Esophagus muscularis mucosa (tissue), 4 donors: ENCODE measurements around the gene KCNE5. TPM values are rescaled to one million over a fixed set of nuclear protein-coding genes. Genes with fewer than 3 reads are reported as not detected.
A peak's percentile ranks its signal among the peaks of the same experiment; 100 is the strongest.
"Not testable (repeated sequence)": the region's sequence is repeated elsewhere in the genome, so short reads cannot be mapped to it uniquely, and the experiment has no call there.

Source experiments
- DNase-seq: peaks from one replicate; pipeline ENCODE4 v3.0.0-alpha.2; 2017; ENCODE audit errors: extremely low spot score
- H3K27ac ChIP-seq, 4 donors: fragments of 200-600 bp; sonication (generic); replicated peaks in 1 of 4; 1 replicate in 3 of 4; 2 replicates in 1 of 4; pipeline ENCODE4 v1.5.1; 2016 to 2019; ENCODE audit warnings: mild to moderate bottlenecking in 1 of 4
- H3K27me3 ChIP-seq, 4 donors: fragments of 200-600 bp; sonication (generic); one replicate each; pipeline versions ENCODE4 v1.5.1 to v1.6.0; 2016 to 2019
- H3K36me3 ChIP-seq, 4 donors: fragments of 200-600 bp; sonication (generic); one replicate each; pipeline ENCODE4 v1.5.1; 2016 to 2019
- H3K4me1 ChIP-seq, 4 donors: fragments of 200-600 bp; sonication (generic); one replicate each; pipeline ENCODE4 v1.5.1; 2016 to 2019
- H3K4me3 ChIP-seq, 4 donors: fragments of 200-600 bp; sonication (generic); 1 replicate in 2 of 4; 2 replicates in 2 of 4; pipeline ENCODE4 v1.5.1; 2016 to 2019; ENCODE audit warnings: mild to moderate bottlenecking in 4 of 4, moderate library complexity in 1 of 4
- H3K9me3 ChIP-seq, 4 donors: fragments of 200-600 bp; sonication (generic); 1 replicate in 3 of 4; 2 replicates in 1 of 4; pipeline ENCODE4 v1.5.1; 2016 to 2019
- CTCF ChIP-seq, 3 experiments: fragments of 200-600 bp in 2 of 3; fragments of 450-650 bp in 1 of 3; sonication (generic) in 2 of 3; IDR thresholded peaks; one replicate each; pipeline ENCODE4 v1.5.1; 2017 to 2019; ENCODE audit warnings: antibody characterized with exemption in 3 of 3, mild to moderate bottlenecking in 2 of 3, moderate library complexity in 1 of 3
- EP300 ChIP-seq: sonication (generic); formaldehyde crosslinking; IDR thresholded peaks from one replicate; pipeline ENCODE4 v1.6.1; 2017; ENCODE audit warnings: antibody characterized with exemption
- POLR2A ChIP-seq: fragments of 450-650 bp; IDR thresholded peaks from one replicate; pipeline ENCODE4 v1.6.1; 2017; ENCODE audit warnings: antibody characterized with exemption, moderate library complexity, mild to moderate bottlenecking, low read depth
- POLR2AphosphoS5 ChIP-seq, 2 donors: sonication (generic); formaldehyde crosslinking; IDR thresholded peaks; one replicate each; pipeline ENCODE4 v1.6.1; 2017; ENCODE audit warnings: antibody characterized with exemption in 2 of 2
- WGBS: methylation state at CpG from one replicate; pipeline ENCODE4 v1.1.5; 2018; 5-methylcytosine and 5-hydroxymethylcytosine counted together
- intact Hi-C: fragments of 100-400 bp; cut with DNase I; formaldehyde crosslinking; loops from one replicate; pipeline ENCODE4 v1.15.1; 2023
- total RNA-seq, 4 donors: library from RNA; depleted of rRNA; stranded (reverse); fragments of >200 nt; gene quantifications; one replicate each; pipeline versions ENCODE4 v1.1.0 to v1.2.1, GENCODE V29; 2016

The KCNE5 gene
- total RNA-seq, 4 donors from 2014 or later: not detected

DNA sequence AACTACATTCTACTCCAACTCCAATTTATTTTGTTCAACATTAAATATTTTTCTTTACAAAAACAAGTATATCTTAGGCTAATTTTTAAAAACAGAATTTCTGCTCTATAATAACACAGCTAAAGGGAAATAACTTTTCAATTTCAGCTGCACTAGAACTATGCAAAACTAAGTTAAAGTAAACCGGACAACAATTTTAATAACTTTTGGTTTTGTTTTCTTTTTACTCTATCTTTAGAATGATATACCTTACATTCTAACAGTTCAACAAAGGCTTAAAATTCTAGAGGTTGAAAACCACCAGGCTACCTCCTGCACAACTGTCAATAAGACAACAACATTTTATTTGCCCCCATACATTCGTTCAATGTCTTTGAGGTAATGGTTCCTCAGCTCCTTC, 18.7 kb upstream of the KCNE5 start:
- WGBS: 72% methylated on average over 2 of the region's 2 CpGs
- Histone ChIP-seq H3K4me3 (no peak overlapping the region), H3K9me3 (no peaks in the 10 kb centered on the region), H3K27ac (no peak overlapping the region), H3K4me1 (no peaks in the 10 kb centered on the region), H3K27me3 (no peaks in the 10 kb centered on the region), H3K36me3 (no peaks in the 10 kb centered on the region)
- TF ChIP-seq CTCF (IDR thresholded peaks at IDR 0.05): no peak
- no peak for TF ChIP-seq POLR2AphosphoS5 (IDR thresholded peaks at IDR 0.05)
- TF ChIP-seq POLR2A: no peak
- no peak for TF ChIP-seq EP300
- no peak for DNase-seq
- intact Hi-C loops: no loop called here

DNA sequence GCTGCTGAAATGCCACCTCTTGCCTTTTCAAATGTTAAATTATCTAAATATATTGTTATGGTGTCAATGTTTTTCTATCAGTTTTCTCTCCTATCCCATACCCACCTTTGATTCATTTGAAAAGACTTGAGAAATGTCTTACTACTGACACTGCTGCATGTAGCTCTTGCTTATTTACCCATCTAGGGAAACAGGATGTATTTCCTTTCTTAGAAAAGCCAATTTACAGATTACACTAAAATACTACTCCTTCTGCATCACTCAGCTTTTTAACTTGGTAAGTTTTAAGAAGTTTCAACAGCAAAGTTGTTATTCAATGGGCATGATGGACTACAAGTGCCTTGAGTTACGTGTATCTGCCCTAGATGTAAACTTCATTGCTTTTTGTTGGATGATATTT, 13.2 kb upstream of the KCNE5 start:
- Histone ChIP-seq H3K9me3 (no peaks in the 10 kb centered on the region), H3K27me3 (no peaks in the 10 kb centered on the region), H3K4me3 (no peak overlapping the region), H3K27ac (no peak overlapping the region), H3K4me1 (no peaks in the 10 kb centered on the region), H3K36me3 (no peaks in the 10 kb centered on the region)
- TF ChIP-seq POLR2A: no peak
- TF ChIP-seq CTCF (IDR thresholded peaks at IDR 0.05): no peak
- TF ChIP-seq EP300: no peak
- no peak for TF ChIP-seq POLR2AphosphoS5 (IDR thresholded peaks at IDR 0.05)
- DNase-seq: no peak
- intact Hi-C loops: loop anchor here (5.0 kb wide), 1 partner anchor 151 kb away; no protein-coding TSS in a partner anchor
- WGBS: 62% methylated on average over 1 of the region's 1 CpG

GRCh38 chrX:109637477-109637876, 12.5 kb upstream of the KCNE5 start:
- DNase-seq, H3K4me1 ChIP-seq, H3K9me3 ChIP-seq, H3K4me3 ChIP-seq, H3K27me3 ChIP-seq, H3K27ac ChIP-seq, H3K36me3 ChIP-seq: not testable (repeated sequence)
- intact Hi-C loops: loop anchor here (5.0 kb wide), 1 partner anchor 150 kb away; no protein-coding TSS in a partner anchor
- WGBS: 83% methylated on average over 2 of the region's 2 CpGs

- 24% methylated on average over 3 of the region's 3 CpGs for WGBS
- Histone ChIP-seq H3K36me3 (no peaks in the 10 kb centered on the region), H3K27ac (no peak overlapping the region), H3K4me1 (no peaks in the 10 kb centered on the region), H3K4me3 (no peak overlapping the region), H3K27me3 (no peaks in the 10 kb centered on the region), H3K9me3 (no peaks in the 10 kb centered on the region)
- TF ChIP-seq POLR2AphosphoS5 (IDR thresholded peaks at IDR 0.05) (no peak), CTCF (IDR thresholded peaks at IDR 0.05) (peak in 2 of 3 experiments; percentile 24 to 34)
- intact Hi-C loops: loop anchor here (5.0 kb wide), 1 partner anchor 148 kb away; no protein-coding TSS in a partner anchor
- no peak for DNase-seq
Measured at GRCh38 chrX:109635146-109635545, 10.2 kb upstream of the KCNE5 start.

GRCh38 chrX:109632906-109633504, 8.0 kb upstream of the KCNE5 start:
- 45% methylated on average over 5 of the region's 5 CpGs for WGBS
- intact Hi-C loops: no loop called here
- TF ChIP-seq CTCF (IDR thresholded peaks at IDR 0.05) (peak in 2 of 3 experiments; percentile 28 to 31), POLR2A (no peak)
- Histone ChIP-seq H3K4me3 (no peak overlapping the region), H3K27ac (no peak overlapping the region), H3K4me1 (no peaks in the 10 kb centered on the region), H3K27me3 (no peaks in the 10 kb centered on the region), H3K9me3 (no peaks in the 10 kb centered on the region), H3K36me3 (no peaks in the 10 kb centered on the region)
- no peak for DNase-seq
